ENCODE measurements around the gene RYR3. TPM values are rescaled to one million over a fixed set of nuclear protein-coding genes. Genes with fewer than 3 reads are reported as not detected.

RYR3 gene
- total RNA-seq, 1 donor from 2014 or later: under 0.01 TPM

DNA sequence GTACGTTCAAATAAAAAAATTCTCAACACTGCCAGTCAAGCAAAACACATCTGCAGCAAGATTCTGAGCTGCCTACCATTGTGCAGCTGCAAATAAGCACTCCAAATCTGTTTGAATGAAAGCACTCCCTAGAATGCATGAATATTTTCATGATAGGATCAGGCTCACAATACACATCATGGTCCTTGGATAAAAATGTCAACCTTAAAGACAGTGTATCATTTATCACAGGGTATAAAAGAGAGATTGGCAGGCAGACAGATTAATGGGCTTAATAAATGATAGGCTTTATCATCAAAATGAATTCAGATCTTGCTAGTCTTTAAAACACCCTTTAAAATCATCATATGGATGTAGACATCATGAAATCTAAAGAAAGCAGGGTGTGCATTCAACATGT is 9.2 kb downstream of the RYR3 start:
- no peak for DNase-seq (ENCODE audit: low read depth, low spot score)

DNA sequence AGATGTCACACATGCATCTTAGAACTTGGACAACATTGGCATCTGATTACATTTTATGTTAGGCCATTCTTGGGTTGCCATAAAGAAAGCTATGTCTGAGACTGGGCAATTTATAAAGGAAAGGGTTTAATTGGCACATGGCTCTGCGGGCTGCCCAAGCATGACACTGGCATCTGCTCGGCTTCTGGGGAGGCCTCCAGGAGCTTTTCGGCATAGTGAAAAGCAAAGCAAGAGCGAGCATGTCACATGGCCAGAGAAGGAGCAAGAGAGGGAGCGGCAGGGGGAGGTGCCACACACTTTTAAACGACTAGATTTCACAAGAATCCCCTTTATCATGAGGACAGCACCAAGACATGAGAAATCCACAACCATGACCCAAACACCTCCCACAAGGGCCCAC is 11.3 kb downstream of the RYR3 start:
- DNase-seq (ENCODE audit: low read depth, low spot score): no peak

DNA sequence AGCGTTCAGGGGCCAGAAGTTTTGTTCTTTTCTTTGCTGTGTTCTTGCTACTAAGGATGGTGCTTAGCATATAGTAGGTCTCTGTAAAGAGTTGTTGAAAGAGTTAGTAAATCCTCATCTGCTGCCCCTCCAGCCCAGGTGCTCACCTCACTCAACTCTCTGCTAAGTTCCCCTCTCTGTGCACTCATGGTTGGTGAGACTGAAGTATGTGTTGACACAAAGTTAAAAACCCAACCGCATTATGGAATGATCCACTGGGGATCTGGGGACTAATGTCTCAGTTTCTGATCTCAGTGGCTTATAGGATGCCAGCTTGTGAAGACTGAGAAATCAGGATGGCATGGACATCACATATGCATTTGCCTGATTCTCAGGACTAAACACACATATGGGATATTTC is 13.8 kb downstream of the RYR3 start:
- DNase-seq (ENCODE audit: low read depth, low spot score): no peak

DNA sequence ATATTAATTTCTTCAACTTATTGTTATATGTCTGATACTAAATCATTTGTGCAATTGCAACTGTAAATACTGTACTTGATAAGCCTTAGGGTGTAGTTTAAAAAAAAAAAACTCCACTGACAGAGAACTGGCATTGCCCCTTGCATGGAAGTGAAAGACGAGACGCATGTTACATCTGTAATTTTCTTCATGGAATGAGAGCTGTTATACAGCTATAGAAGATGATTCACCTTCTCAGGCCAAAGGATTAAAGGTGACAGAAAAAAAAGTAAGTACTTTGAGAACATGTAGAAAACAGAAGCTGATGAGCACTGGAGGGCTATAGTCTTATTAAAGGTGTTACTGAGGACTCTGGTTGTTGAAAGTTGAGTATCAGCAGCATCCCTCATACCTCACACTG is 16.1 kb downstream of the RYR3 start:
- no peak for DNase-seq (ENCODE audit: low read depth, low spot score)

DNA sequence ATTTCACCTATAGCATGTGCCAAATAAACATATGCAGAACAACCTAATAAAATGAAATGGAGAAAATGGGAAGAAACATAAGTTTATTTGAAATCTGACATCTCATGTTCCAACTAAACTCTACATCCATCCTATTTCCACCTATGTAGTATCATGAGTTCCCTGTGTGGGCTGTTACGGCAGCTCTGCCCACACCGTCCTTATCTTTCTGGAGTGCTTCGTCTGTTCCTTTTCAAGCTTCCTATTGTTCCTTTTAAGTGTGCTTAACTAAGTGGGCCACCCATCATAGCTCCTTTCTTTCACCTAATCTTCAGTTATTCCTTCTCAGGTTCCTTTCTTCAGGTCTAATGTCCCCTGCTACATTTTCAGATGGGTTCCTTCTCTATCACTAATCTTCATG is 17.3 kb downstream of the RYR3 start:
- no peak for DNase-seq (ENCODE audit: low read depth, low spot score)

DNA sequence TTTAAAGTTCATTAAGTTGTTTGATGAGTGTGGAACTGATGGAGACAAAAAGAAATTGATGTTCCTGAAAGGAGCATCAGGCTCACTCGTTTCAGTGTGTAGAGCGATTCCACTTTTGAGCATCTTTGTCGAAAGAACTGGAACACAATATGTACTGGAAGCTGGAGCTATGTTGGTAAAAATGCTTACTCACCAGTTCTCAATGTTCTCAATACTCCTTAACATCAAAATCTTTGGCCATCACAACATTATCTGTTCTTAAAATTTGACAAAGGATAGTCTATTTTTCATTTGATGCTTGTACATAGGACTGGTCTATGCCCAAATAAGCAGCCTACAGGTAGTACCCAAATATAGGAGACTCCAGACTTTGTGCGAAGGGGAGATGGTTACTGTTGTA is 18.7 kb downstream of the RYR3 start:
- DNase-seq (ENCODE audit: low read depth, low spot score): no peak

DNA sequence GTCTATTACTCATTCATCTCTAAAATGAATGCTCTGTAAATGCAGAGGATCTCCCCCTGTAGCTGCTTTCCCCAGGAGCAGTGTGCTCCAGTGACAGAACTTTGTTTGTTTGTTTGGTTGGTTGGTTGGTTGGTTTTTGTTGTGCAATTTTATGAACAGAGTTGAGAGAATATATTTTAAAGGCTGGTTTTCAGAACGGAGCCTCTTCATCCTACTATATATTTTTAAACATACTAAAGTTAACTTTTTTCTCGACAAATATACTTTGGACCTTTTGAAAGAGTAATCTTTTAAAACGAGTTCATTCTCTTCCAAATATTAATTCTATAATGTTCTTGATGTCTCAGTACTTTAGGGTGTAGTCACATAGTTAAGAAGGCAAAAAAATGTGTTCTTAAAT is 20.2 kb downstream of the RYR3 start:
- no peak for DNase-seq (ENCODE audit: low read depth, low spot score)

DNA sequence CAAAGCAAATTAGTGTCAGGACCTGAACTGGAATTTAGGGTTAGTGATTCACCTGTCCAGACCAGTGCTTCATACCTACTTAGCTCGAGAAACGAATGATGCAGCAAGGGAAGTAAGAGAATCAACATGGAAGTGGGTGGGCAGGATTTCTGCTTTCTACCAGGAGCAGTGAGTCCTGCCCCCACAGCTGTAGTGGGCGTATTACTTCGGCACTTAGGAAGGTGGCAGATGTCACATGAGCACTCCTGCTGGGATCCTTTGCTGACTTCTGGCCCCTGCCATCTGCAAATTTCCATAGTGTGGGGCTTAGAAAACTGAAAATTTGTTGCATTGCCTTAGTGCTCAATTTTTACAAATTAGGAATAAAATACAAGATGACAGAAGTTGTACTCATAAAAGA is 31.2 kb downstream of the RYR3 start:
- DNase-seq (ENCODE audit: low read depth, low spot score): no peak

DNA sequence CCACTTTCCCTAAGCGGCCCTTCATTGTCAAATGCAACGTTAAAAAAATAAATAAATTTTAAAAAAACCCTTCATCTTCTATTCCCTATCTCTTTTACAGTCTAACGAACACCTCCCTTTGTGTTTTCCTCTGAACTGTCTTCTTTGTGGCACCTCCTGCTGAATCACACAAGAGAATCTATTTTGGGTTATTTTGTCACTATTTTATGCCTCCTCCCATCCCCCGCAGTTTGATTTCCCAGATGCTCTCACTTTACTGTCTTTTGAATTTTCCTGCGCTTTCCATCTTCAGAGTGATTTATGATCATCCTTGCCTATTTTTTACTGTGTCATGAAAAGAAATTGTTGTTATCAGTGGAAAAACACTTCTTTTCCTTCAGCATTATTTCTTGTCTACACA is 32.5 kb downstream of the RYR3 start:
- no peak for DNase-seq (ENCODE audit: low read depth, low spot score)

DNA sequence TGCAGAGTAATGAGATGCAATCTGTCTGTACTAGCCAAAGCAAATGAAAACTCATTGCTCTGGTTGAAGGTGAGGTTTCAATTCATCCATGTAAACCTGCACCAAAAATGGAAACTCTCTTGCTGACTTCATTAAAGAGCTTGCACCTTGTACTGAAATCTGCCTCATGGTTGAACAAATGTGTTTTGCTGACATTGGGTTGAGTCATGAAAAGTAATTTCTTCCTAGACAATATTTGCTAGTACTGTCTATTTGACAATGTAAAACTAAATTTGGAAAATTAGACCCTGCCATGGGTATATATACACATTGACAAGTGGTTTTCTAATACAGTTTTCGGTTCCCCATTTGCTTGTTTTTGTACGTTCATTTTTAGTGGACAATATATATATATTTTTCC is 33.3 kb downstream of the RYR3 start:
- DNase-seq (ENCODE audit: low read depth, low spot score): no peak

DNA sequence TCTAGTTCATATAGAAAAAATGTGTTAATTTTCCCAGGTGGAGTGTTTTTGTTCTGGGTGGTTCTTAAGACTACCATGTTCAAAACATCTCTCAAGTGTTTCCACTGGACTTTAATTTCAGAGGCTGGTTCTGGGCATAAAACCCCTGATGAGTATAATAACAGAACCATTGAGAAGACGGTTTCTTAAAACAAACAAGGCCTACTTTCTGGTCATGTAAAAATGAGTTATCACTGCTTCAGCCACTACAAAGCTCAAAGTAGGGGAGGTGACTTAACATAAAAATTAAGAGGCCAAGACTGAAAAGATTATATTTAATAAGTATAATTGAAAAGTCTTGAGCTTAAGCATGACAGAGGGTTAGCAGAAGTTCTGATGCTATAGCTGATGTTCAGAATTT is 33.8 kb downstream of the RYR3 start:
- no peak for DNase-seq (ENCODE audit: low read depth, low spot score)

DNA sequence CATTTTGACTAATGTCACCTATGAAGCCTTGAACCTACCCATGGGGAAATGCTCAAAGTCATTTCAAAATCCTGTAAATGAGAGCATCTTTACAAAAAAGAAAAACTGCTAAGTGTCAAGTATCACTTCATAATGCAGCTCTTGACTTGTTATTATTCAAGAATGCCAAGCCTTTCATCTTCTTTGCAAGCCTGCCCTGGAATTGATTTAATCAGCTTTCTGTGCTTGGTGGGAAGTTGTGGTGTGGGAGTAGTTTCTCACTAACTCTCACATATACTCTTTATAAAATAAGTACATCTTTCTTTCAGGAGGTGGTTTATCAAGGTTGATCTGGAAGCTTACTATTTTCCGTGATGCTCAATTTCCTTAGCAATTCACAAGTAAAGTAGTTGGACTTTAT is 43.6 kb downstream of the RYR3 start:
- no peak for DNase-seq (ENCODE audit: low read depth, low spot score)

DNA sequence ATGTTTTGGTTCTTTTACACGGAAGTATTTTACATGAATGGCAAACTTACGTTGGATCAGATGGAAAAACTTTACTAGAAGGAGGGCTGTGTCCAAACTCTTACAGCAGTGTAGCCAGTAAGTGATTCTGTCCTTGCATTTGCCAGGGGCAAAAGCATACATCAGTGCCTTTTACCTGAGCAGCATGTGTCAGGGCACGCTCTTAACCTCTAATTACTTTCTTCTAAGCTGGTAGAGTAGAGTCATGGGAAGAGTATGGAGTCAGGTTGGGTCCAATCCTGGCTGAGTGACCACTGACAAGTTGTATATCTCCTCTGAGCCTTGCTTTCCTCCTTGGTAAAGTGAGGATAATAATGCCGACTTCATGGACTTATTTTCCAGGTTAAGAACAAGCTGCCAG is 47.1 kb downstream of the RYR3 start:
- DNase-seq (ENCODE audit: low read depth, low spot score): no peak

DNA sequence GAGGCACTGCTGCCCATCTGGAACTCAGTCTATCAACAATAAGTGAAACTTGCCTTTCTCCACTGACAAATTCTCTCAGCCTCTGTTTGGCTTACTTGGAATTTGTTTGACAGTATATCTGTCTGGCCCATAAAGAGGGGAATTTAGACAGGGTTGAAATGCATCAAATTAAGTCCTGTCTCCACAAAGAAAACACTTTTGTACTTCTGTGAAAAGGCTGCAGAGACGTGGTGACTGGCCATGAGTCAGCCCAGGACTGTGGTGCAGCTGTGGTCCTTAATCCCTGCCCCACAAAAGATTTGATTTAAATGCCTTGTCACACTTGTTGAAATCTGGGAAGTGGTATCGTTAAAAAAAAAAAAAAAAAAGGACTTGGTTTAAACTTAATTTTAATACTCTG is 47.5 kb downstream of the RYR3 start:
- DNase-seq (ENCODE audit: low read depth, low spot score): no peak

DNA sequence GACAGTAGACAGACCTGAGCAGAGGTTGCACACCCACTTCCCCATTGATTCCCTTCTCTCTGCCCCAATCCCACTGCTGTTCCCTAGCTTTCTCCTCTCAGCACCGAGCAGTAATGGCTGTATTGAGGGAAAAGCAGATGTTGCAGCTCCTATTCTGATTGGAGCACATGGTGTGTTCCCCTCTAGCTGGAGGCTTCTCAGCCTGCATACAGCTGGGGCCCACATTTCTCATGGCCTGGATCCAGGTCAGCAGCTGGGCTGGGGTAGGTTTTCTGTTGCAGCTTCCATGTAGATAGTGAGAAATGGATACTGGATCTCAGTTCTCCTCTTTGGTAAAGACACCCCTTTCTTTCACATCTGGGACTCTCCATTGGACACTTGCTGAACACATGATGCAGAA is 50.1 kb downstream of the RYR3 start:
- no peak for DNase-seq (ENCODE audit: low read depth, low spot score)

DNA sequence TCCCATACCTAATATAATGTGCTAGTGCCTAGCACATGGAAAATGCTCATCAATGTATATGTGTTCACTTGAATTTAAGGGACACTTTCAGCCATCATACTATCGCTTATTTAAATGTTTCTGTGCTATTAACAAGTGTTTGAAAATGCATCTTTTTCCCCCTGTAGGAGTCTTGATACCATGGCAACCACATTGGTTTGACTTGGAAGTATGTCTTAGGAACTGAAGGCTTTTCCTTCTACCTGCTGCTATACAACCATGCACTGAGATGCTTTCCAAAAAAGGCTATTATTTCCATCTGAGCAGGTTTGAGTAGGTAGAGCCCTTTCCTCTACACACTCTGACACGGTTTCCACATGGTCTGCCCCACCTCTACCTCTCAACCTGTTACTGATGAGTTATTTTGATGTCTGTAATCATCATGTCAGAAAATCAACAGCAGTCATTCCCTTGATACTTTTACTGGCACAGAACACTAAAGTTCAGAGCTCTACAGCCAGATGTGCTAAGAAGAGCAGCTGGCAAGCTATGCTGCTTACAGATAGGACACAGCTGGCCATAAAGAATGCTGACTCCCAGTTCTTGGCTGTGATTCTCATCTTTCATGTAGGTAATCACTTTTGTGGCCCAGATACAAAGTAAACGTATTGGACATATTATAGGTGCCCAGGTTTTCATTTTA is 59.3 kb downstream of the RYR3 start:
- DNase-seq (ENCODE audit: low read depth, low spot score): no peak

DNA sequence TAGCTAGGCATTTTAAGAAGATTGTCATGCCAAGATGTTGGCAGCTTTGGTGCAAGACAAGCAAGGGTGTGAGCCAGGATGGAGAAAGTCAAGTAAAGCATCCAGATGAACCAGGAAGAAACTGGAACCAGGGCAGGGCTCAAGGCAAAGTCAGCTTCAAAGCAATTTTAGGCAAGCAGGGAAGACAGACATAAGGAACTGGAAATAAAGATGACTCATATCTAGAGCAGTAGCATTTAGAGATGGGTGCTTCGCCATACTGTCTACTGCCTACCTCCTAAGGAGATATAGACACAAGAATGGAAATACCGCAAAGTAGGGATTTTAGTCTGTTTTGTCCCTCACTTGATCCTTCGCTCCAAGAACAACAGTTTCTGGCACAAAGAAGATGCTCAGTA is 59.9 kb downstream of the RYR3 start:
- no peak for DNase-seq (ENCODE audit: low read depth, low spot score)

DNA sequence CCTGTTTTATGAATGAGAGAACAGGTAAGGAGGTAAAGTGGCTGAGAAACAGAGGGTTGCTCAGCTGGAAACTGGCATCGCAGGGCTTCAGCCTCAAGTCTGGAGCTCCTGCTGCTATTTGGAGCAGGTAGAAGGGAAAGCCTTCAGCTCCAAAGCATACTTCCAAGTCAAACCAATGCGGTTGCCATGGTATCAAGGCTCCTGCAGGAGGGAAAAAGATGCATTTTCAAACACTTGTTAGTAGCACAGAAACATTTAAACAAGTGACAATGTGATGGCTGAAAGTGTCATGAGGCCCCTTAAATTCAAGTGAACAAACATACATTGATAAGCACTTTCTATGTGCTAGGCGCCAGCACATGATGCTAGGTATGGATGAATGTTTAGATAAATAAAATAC is 60.4 kb downstream of the RYR3 start:
- DNase-seq (ENCODE audit: low read depth, low spot score): no peak

DNA sequence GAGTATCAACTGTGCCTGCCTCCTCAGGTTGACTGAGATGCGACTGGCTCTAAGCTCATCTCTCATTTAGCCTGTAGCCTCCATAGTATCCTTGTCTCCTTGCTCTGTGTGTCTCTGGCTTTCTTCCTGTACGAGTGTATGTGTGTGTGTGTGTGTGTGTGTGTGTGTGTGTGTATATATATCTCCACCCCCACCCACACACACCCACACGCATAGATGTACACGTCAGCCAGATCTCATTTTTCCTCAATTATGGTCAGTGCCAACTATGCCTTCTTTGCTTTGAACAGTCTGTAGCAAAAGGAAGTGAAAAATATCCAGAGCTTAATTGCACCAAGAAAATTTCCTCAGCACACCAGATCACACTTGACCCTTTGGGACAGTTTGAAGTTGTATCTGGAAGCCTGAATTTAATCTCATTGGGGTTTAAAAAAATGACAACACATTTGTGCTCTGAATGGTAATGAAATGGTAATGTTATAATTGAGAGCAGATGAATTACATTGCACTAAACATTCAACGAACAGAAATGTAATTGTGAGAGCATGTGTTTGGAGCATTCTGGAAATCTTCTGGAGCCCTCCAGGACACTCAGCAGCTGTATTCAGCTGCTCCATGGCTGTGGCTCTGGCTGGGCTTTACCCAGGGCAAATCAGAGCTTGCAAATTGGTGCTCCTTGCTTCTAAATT is 63.6 kb downstream of the RYR3 start:
- no peak for DNase-seq (ENCODE audit: low read depth, low spot score)

DNA sequence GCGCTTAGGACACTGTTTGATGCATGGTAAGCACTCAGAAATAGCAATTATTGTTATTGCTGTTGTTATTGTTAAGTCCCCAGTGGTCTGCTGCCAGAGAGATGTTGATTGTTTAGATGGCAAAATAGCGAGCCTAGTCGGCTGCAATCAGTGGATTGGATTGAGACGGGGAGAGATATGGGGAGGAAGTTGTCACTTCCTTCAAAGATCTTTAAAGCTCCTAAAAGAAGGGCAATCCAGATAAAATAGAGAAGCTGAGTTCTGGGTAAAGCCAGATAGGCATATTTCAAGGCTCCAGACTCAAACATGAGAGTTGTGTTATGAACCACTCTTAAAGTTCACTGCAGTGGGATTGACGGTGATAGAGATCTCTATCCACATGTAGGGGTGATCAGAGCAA is 64.5 kb downstream of the RYR3 start:
- DNase-seq (ENCODE audit: low read depth, low spot score): no peak

DNA sequence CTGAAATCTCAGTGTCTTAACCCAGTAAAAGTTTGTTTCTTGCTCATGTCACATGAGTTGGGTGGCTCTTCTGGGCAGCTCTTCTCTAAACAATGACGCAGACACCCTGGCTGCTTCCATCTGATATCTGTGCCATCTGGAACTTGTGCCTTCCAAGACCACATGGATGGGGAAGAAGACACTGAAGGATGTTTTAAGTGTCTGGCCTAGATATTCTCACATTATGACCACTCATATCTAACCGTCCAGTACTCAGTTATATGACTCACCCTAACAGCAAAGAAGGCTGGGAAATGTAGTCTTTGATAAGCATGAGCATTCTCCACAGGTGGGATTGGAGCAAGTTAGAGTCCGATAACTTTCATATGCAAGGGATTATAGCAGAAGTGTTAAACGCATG is 66.4 kb downstream of the RYR3 start:
- DNase-seq (ENCODE audit: low read depth, low spot score): no peak

DNA sequence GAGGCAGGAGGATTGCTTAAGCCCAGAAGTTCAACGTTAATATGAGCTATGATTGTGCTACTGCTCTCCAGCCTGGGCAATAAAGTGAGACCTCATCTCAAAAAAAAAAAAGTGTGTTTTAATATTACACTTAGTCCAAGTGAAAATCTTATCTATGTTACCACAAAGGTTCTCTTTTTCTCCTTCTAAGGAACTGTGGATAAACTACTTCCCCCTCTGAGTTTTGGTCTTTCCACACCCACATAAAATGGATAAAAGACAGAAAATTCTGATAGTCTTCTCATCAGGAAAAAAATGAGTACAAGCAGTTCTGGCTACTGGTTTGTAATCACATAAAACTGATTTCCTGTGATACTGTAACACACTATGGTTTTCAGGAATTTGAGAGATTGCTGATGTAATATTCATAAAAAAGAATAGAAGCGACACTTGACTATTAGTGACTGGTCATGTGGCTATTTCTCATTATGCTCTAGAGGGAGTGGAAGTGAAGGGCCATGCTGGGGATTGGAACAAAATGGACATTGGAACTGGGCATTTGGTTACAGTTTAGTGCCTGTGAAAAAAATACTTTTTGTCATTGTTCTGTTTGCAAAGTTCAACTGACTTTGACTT is 68.2 kb downstream of the RYR3 start:
- no peak for DNase-seq (ENCODE audit: low read depth, low spot score)

DNA sequence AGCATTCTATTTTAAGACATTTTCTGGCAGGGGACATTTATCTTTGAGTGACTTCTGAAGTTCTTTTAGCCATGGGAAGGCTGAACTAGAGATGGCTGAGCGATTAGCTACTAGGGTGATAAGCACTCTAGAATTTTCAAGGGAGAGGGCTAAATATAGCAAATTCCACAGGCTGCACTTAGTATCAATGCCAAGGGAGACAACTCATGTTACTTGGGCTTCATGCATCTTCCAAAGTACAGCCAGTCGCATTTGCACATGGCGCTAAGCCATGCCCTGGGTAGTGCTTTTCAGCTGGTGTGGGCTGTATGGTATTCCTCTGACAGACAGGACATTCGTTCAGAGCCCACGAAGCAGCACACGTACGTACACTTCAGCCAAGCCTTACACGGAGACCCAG is 69.6 kb downstream of the RYR3 start:
- DNase-seq (ENCODE audit: low read depth, low spot score): no peak
